B cell (primary cell): Measurements from ENCODE around the gene C20orf202. TPM values are rescaled to one million over a fixed set of nuclear protein-coding genes. Genes with fewer than 3 reads are reported as not detected.

Source experiments
- ATAC-seq: fragments of 200-7000 bp; cut with Tn5 transposase; one replicate; pipeline ENCODE4 v1.10.0; 2021; ENCODE audit warnings: low read depth, mild to moderate bottlenecking, moderate number of reproducible peaks, moderate library complexity
- CTCF ChIA-PET: fragments of 350-600 bp; sonication (Branson Sonifier 250); formaldehyde crosslinking; loops from one replicate; lab custom pipeline; 2021; ENCODE audit warnings: antibody characterized with exemption, inconsistent platforms; lab: Charles Lee
- POLR2A ChIA-PET: fragments of 350-600 bp; sonication (Branson Sonifier 250); formaldehyde crosslinking; loops from one replicate; lab custom pipeline; 2021; ENCODE audit warnings: antibody characterized with exemption; lab: Charles Lee
- DNase-seq: peaks from one replicate; pipeline ENCODE4 v3.0.0; 2013
- H2AFZ ChIP-seq: 2 replicates; pipeline ENCODE4 v1.6.1; 2012; ENCODE audit warnings: mild to moderate bottlenecking, low read depth, low read length; ENCODE audit not compliant: insufficient read depth, poor library complexity, severe bottlenecking
- H3K27ac ChIP-seq, 2 donors: 1 replicate in 1 of 2; 2 replicates in 1 of 2; pipeline ENCODE4 v1.5.1; 2012 to 2013; ENCODE audit warnings: low read length in 2 of 2, mild to moderate bottlenecking in 2 of 2, moderate library complexity in 1 of 2
- H3K27me3 ChIP-seq, 4 experiments: fragments of 200-600 bp in 1 of 4; sonication (generic) in 1 of 4; replicated peaks in 1 of 4; 1 replicate in 2 of 4; 2 replicates in 2 of 4; pipeline versions ENCODE4 v1.6.1 to v1.7.0; 2013 to 2016; ENCODE audit warnings: low read length in 3 of 4, mild to moderate bottlenecking in 2 of 4, mixed read lengths in 1 of 4, moderate library complexity in 1 of 4; ENCODE audit not compliant: insufficient read depth in 4 of 4, control insufficient read depth in 3 of 4; ENCODE audit errors: control extremely low read depth in 1 of 4
- H3K36me3 ChIP-seq, 2 experiments: replicated peaks in 1 of 2; 1 replicate in 1 of 2; 2 replicates in 1 of 2; pipeline versions ENCODE4 v1.6.1 to v1.7.1; 2013; ENCODE audit warnings: low read length in 1 of 2; ENCODE audit not compliant: insufficient read depth in 2 of 2, control insufficient read depth in 1 of 2; ENCODE audit errors: control extremely low read depth in 1 of 2, extremely low read depth in 1 of 2
- H3K4me1 ChIP-seq, 2 donors: fragments of 200-600 bp in 1 of 2; sonication (generic) in 1 of 2; 1 replicate in 1 of 2; 2 replicates in 1 of 2; pipeline versions ENCODE4 v1.5.1 to v1.6.1; 2013 to 2017; ENCODE audit warnings: low read length in 2 of 2; ENCODE audit not compliant: control insufficient read depth in 2 of 2, insufficient read depth in 2 of 2
- H3K4me2 ChIP-seq: replicated peaks from 2 replicates; pipeline ENCODE3; 2012; ENCODE audit warnings: mild to moderate bottlenecking, low read depth, low read length; ENCODE audit not compliant: poor library complexity, severe bottlenecking
- H3K4me3 ChIP-seq, 5 experiments: fragments of 200-600 bp in 1 of 5; sonication (generic) in 1 of 5; 1 replicate in 3 of 5; 2 replicates in 2 of 5; pipeline versions ENCODE4 v1.5.1 to v1.7.0; 2011 to 2016; ENCODE audit warnings: low read length in 4 of 5, mild to moderate bottlenecking in 4 of 5, low read depth in 2 of 5, control low read depth in 1 of 5, moderate library complexity in 1 of 5; ENCODE audit not compliant: insufficient read depth in 1 of 5; ENCODE audit errors: control extremely low read depth in 1 of 5, extremely low read depth in 1 of 5
- H3K79me2 ChIP-seq: fragments of 200-600 bp; sonication (generic); one replicate; pipeline ENCODE4 v1.6.0; 2016; ENCODE audit warnings: low read length; ENCODE audit not compliant: control insufficient read depth, insufficient read depth
- H3K9ac ChIP-seq: fragments of 200-600 bp; sonication (generic); 2 replicates; pipeline ENCODE4 v1.6.1; 2017; ENCODE audit warnings: mild to moderate bottlenecking, low read length, moderate library complexity
- H3K9me3 ChIP-seq, 3 donors: one replicate each; pipeline versions ENCODE4 v1.6.1 to v1.7.1; 2013; ENCODE audit warnings: low read length in 2 of 3; ENCODE audit not compliant: control insufficient read depth in 2 of 3, insufficient read depth in 1 of 3; ENCODE audit errors: control extremely low read depth in 1 of 3
- H4K20me1 ChIP-seq: 2 replicates; pipeline ENCODE4 v1.6.0; 2012; ENCODE audit warnings: mild to moderate bottlenecking, low read length; ENCODE audit not compliant: insufficient read depth, control insufficient read depth, poor library complexity, severe bottlenecking
- H3K27ac Mint-ChIP-seq: one replicate; pipeline ENCODE4 v1.8.0; 2021; ENCODE audit warnings: mixed read lengths
- H3K27me3 Mint-ChIP-seq: one replicate; pipeline ENCODE4 v1.8.0; 2021; ENCODE audit warnings: mixed read lengths
- H3K4me1 Mint-ChIP-seq: one replicate; pipeline ENCODE4 v1.8.0; 2021; ENCODE audit warnings: mixed read lengths
- H3K4me3 Mint-ChIP-seq: one replicate; pipeline ENCODE4 v1.8.0; 2021; ENCODE audit warnings: mixed read lengths
- H3K9me3 Mint-ChIP-seq: one replicate; pipeline ENCODE4 v1.8.0; 2022; ENCODE audit warnings: mixed read lengths; ENCODE audit not compliant: insufficient read depth
- EZH2 ChIP-seq: IDR thresholded peaks from 2 replicates; pipeline ENCODE4 v1.6.1; 2012; ENCODE audit warnings: borderline replicate concordance, low read depth, mild to moderate bottlenecking, moderate library complexity, low read length; ENCODE audit not compliant: insufficient read depth, poor library complexity, severe bottlenecking
- WGBS: methylation state at CpG from one replicate; pipeline ENCODE4 v1.1.5; 2013; ENCODE audit warnings: missing lambda C conversion rate; ENCODE audit not compliant: insufficient coverage; 5-methylcytosine and 5-hydroxymethylcytosine counted together
- intact Hi-C: fragments of 100-400 bp; cut with micrococcal nuclease; formaldehyde crosslinking; loops from one replicate; pipeline ENCODE4 v1.10.0; 2022
- polyA plus RNA-seq: library from polyadenylated mRNA; depleted of rRNA; stranded (reverse); fragments of >200 nt; gene quantifications from 2 replicates; pipeline ENCODE4 v1.2.3, GENCODE V29; 2012
- total RNA-seq, 2 donors: library from RNA; stranded (reverse); fragments of 120-200 nt in 1 of 2; gene quantifications; 1 replicate in 1 of 2; 2 replicates in 1 of 2; pipeline versions ENCODE4 v1.2.3 to v1.2.4, GENCODE V29; 2013 to 2022
- TF ChIP-seq, protein P1 (sequence below): fragments of 200-600 bp; IDR thresholded peaks from one replicate; pipeline ENCODE4 v1.8.0; 2022; ENCODE audit warnings: antibody characterized with exemption, mild to moderate bottlenecking

C20orf202 gene
- total and polyA plus RNA-seq, 2 donors (not counting 1 experiment from before 2014, with no cell fraction given) = 0.07 TPM; not detected in 1

DNA sequence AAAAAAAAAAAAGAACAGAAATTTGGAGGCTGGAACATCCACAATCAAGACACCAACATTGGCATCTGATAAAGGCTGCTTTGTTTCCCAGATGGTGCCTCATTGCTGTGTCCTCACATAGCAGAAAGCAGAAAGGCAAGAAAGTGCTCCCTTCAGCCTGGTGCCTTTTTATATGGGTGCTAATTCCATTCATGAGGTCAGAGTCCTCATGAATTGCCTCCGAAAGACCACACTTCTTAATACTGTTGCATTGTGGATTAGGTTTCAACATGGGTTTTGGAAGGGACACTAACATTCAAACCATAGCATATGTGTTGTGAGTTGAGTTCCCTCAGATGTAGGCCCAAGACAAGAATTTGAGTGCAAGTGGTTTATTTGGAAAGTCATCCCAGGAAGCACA, 8.0 kb upstream of the C20orf202 start:
- peaks cover 22% of the 10 kb centered on the region for H3K27me3 Mint-ChIP-seq
- no CpG with 5 or more reads among the region's 1 CpG for WGBS
- no peak overlapping the region for H2AFZ ChIP-seq
- no peak for TF ChIP-seq EZH2
- TF ChIP-seq, protein P1, sequence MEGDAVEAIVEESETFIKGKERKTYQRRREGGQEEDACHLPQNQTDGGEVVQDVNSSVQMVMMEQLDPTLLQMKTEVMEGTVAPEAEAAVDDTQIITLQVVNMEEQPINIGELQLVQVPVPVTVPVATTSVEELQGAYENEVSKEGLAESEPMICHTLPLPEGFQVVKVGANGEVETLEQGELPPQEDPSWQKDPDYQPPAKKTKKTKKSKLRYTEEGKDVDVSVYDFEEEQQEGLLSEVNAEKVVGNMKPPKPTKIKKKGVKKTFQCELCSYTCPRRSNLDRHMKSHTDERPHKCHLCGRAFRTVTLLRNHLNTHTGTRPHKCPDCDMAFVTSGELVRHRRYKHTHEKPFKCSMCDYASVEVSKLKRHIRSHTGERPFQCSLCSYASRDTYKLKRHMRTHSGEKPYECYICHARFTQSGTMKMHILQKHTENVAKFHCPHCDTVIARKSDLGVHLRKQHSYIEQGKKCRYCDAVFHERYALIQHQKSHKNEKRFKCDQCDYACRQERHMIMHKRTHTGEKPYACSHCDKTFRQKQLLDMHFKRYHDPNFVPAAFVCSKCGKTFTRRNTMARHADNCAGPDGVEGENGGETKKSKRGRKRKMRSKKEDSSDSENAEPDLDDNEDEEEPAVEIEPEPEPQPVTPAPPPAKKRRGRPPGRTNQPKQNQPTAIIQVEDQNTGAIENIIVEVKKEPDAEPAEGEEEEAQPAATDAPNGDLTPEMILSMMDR = no peak
- no peaks in the 10 kb centered on the region for H3K36me3 ChIP-seq
- intact Hi-C loops = no loop called here
- no peaks in the 10 kb centered on the region for H3K4me1 Mint-ChIP-seq
- H3K9ac ChIP-seq = no peak overlapping the region
- no peak overlapping the region for H3K4me3 Mint-ChIP-seq
- ATAC-seq (no peak), DNase-seq (no peak)
- no peak overlapping the region for H3K27ac ChIP-seq
- no peaks in the 10 kb centered on the region for H3K4me1 ChIP-seq
- ChIA-PET CTCF (no interaction called here), POLR2A (no interaction called here)
- no peaks in the 10 kb centered on the region for H3K79me2 ChIP-seq
- peaks cover 0 to 3% (median 0%) of the 10 kb centered on the region in 4 experiments for H3K27me3 ChIP-seq
- H3K4me2 ChIP-seq = no peak overlapping the region
- H3K9me3 ChIP-seq = no peaks in the 10 kb centered on the region
- no peak overlapping the region for H3K27ac Mint-ChIP-seq
- no peak overlapping the region for H3K4me3 ChIP-seq
- peaks cover 4% of the 10 kb centered on the region for H3K9me3 Mint-ChIP-seq
- no peaks in the 10 kb centered on the region for H4K20me1 ChIP-seq

DNA sequence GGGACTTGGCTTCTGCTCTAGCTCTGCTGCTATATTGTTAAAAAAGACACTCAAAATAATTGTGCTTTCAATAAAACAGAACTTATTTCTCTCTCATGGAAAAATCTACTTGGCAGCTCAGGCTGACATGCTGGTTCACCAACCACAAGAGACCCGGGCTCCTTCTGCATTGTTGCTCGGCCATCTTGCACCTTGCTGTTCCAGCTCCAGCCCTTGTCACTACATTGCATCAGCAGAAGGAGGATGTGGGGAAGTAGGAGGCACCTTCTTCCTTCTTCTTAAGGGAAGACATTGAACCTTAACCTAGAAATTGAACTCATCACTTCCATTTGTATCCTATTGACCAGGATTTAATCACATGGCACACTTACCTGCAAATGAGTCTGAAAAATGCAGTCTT, 6.6 kb upstream of the C20orf202 start:
- CTCF ChIA-PET = no interaction called here
- Histone ChIP-seq H3K4me2 (no peak overlapping the region), H2AFZ (no peak overlapping the region), H3K79me2 (no peaks in the 10 kb centered on the region), H3K4me1 (no peaks in the 10 kb centered on the region), H3K36me3 (no peaks in the 10 kb centered on the region), H3K4me3 (no peak overlapping the region), H3K27ac (no peak overlapping the region), H3K27me3 (peaks cover 0 to 7% (median 0%) of the 10 kb centered on the region in 4 experiments), H4K20me1 (no peaks in the 10 kb centered on the region), H3K9ac (no peak overlapping the region), H3K9me3 (no peaks in the 10 kb centered on the region)
- WGBS = 100% methylated on average over 1 of the region's 2 CpGs
- intact Hi-C loops = no loop called here
- ATAC-seq (no peak), DNase-seq (no peak)
- POLR2A ChIA-PET = no interaction called here
- Mint-ChIP-seq H3K27ac (no peak overlapping the region), H3K27me3 (peaks cover 29% of the 10 kb centered on the region), H3K4me1 (no peaks in the 10 kb centered on the region), H3K9me3 (peaks cover 4% of the 10 kb centered on the region), H3K4me3 (no peak overlapping the region)
- TF ChIP-seq, protein P1 = no peak
- TF ChIP-seq EZH2 = no peak
